ENCODE data around the gene TFCP2L1.
A peak's percentile ranks its signal among the peaks of the same experiment; 100 is the strongest.
"Not testable (repeated sequence)": the region's sequence is repeated elsewhere in the genome, so short reads cannot be mapped to it uniquely, and the experiment has no call there.

TFCP2L1 gene

DNA sequence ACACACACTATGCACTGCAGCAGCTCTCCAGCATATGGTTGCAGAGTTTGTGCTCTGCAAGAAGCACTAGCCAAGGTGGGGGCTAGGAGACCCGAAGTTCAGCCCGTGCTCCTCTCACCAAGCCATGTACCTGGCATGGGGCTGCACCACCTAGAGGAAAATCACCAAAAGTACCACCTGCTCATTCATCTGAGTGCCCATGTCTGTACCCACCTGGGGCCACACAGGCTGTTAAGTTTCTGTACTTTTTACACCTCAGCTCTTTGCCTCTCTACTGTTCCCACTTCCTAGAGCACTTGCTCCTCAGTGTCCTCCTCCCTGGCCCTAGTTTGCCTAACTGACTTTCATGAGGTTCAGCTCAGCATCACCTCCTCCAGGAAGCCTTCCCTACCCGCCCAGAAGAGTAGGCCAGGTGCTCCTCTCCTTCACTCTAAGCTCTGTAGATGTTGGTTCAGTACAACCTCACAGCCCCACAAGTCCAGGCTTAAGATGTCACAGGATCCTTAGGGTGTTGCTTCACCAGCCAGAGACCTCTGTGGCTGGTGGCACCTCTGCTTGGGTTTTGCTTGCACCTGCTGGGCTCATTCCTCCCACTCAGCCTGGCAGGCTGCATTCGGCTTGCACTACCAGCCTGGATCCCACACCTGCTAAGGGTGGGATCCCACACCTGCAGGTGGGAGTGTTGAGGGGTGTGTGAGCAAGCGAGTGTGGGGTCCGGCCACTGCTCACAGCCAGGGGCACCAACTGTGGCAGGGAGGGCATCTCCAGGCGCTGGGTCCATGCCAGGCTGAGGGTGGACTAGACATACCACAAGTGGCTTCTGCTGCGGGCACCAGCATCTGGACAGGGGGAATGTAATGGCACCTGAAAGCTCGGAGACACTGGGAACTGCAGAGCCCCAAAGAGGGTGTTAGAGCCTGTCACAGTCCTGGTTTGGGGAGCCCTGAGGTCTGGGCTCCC is 10.2 kb upstream of the TFCP2L1 start:
- DNase-seq, result no peak

DNA sequence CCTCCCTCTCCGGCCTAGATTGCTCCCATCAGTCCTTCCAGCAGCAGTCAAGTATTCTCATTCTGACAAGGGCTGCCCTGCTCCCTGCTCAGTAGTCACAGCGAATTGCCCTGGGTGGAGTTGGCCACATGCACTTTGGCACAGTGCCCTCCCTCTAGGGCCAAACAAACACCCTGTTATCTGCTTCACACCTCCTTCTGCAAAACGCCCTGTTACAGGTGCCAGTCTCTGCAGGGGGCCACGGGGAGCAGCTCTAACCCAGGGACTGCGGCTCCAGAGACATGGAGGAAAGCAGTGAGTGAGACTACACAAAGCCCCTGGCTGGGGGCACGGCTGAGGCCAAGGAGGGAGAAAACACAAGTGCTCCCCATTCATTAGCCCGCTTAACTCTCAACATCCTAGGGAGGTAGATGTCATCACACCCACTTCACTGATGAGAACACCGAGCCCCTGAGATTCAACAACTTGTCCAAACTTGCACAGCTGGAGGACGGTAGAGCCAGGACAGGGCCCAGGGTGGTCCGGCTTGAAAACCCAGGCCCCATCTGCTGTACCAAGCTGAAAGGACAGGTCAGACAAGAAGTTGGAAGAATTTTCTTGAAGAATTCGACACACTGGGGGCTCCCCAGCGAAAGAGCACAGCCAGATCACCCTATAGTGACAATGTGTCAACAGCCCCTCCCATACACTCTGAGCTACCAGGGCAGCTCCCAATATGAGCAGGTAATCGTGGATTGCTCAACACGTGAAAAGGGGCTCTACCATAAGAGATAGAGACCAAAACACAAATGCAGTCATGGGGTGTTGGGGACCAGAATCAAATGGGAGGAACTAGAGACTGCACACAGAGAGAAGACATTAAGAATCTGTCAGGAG is 8.7 kb upstream of the TFCP2L1 start:
- no peak for DNase-seq

DNA sequence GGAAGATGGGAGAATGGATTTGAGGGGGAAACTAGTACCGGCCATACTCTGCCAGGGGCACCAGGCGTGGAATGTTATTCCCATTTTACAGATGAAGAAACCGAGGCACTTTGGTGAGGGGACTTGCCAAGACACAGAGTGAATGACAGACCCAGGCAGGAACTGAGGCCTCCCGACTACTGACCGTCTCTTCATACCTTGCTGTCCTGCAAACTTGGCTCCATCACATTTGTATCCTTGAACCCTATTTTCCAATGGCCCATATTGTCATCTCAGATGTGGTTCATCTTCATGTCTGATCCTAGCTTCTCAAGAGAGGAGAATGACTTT is 6.2 kb upstream of the TFCP2L1 start:
- DNase-seq, result no peak

- DNase-seq, result no peak
Observed at GRCh38 chr2:121289271-121289670, 4.3 kb upstream of the TFCP2L1 start.

DNA sequence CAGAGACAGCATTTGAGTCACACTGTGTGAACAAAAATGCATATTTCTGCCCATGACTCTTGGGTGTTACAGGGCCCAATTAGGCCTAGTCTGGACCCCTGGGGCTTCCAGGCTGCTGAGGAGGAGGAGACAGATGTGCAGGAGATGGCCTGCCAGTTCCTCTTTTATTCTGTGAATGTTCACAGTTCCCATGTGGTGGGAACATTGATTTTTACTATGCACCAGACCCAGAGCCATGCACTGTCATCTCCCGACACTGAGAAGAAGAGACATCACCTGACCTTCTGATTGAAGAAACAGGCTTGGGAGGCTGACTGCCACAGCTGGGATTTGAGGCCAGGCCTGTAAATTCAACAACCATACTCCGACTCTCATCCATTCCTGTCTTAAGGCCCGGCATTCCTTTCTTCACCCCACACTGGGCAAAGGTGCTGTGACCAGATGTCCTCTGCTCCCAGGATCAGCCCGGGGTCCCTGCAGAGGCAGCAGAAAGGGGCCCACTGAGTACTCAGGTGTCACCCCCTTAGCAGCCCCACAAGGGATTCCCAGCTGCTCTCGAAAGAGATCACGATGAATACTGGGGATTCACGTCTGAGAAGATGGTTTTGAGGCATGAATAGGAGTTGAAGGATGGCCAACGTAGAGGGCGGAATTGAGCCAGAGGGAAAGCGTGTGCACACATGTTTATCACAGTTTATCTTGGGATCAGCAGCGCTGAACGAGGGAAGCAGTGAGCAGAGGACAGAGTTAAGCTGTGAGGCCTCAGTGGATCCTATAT is 3.6 kb upstream of the TFCP2L1 start:
- no peak for DNase-seq

- no peak for DNase-seq
Observed at GRCh38 chr2:121287956-121288355, 3.0 kb upstream of the TFCP2L1 start.

GRCh38 chr2:121287146-121287798 is 2.3 kb upstream of the TFCP2L1 start:
- peak in 1 of 2 donors; percentile 64 for DNase-seq

- DNase-seq, result no peak
Observed at GRCh38 chr2:121286506-121286905, 1.5 kb upstream of the TFCP2L1 start.

DNA sequence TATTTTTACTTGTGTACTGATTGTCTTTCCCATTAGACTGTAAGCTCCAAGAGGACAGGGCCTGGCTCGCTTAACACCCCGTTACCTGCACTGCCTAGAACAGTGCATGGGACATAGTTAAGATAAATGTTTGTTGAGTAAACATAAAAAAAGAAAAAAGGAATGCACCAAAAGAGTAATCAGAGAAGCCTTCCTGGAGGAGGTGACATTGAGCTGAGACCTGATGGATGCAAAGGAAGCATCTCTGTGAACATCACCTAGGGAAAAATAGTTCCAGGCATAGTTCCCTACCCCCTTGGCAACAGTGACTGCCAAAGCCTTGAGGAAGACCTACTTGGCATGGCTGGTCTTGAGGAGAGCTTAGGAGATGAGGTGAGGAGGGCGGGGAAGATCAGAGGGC is 924 bp upstream of the TFCP2L1 start:
- no peak for DNase-seq

GRCh38 chr2:121283670-121284462 is 1.1 kb downstream of the TFCP2L1 start:
- DNase-seq, result no peak

GRCh38 chr2:121282800-121283385 is 2.1 kb downstream of the TFCP2L1 start:
- DNase-seq, result no peak

DNA sequence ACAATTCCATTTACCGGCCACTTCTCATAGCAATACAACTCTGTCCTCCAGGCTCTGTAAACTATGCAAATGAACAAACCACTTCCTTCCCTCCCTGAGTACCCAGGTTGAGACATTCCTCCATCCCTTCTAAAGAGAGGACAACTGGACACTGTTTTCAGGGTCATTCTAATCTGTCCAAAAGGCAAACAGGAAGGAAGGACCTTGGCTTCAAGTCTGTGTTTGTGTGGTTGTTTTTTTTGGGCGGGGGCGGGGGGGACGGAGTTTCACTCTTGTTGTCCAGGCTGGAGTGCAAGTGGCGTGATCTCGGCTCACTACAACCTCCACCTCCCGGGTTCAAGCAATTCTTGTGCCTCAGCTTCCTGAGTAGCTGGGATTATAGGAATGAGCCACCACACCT is 3.3 kb downstream of the TFCP2L1 start:
- no peak for DNase-seq

DNA sequence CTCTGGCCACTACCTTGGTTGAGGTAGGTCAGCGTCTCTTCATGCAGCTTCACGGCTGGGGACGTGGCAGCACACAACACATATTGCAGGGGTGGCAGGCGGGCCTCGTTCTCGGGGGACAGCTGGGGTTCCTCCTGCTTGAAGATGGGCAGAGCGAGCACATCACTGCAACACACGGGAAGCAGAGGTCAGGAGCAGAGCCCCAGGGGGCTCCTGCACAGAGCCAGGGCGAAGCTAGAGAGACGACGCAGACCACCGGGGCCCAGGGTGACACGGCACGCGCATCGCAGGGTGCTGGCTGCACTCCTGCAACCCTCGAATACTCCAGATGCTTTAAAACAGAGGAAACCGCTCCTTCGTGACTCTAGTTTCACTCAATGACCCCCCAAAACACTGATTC is 3.9 kb downstream of the TFCP2L1 start:
- no peak for DNase-seq

DNA sequence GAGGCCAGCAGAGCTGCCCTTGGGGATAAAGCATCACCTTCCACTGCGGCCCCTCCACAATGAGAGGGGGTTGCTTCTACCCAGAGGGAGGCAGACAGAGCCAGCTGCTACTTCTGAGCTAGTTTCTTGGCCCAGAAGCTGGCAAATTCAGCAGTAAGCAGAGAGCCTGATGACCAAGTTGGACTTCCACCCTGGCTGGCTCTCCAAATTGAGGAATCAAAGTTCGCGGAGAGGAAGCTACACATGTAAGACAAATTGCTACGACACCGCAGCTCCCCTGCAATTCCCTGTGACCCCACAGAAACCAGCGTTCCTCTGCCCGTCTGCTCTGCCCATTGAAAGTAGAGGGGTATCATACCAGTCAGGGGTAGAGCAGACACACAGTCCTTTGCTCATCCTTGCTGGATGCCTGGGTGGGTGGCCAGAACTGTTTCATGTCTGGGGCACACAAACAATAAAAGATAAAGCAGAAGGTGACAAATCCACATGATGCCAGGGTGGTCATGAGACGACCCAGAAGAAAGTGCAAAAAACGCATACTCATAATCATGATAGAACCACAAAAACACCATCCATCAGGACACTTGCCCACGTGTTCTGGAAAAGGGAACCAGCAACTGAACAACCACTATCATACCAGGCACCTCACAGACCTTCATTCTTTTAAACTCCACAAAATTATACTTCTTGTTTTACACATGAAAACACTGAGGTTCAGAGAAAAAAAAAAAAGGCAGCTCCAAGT is 5.4 kb downstream of the TFCP2L1 start:
- no peak for DNase-seq

DNA sequence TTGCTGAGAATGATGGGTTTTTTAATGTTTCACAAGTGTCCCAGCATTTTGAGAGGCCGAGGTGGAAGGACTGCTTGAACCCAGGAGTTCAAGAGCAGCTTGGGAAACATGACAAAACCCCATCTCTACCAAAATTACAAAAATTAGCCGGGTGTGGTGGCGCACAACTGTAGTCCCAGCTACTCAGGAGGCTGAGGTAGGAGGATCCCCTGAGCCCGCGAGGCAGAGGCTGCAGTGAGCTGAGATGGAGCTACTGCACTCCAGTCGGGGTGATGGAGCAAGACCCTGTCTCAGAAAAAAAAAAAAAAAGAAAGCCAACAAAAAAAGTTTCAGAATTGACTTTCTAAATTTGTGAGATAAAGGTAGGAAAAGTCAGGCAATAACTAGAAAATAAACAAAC is 8.7 kb downstream of the TFCP2L1 start:
- DNase-seq, result no peak

DNA sequence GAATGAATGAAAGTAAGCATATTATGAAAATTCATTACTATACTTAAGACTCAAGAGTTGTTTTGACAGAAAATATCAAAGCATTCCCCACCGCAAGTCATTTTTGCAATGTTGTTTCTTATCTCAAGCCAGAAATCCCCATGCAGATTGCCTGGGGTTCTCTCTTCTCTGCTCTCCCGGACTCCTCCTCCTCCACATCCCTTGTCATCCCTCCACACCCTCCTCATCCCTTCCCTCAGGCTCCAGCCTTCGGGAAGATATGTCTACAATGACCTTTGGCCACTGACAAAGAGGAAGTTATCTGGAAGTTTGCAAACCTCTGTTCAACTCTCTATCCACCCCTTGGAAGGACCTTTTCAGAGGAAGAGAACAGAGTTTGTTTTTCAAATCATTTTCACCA is 11.9 kb downstream of the TFCP2L1 start:
- DNase-seq, result no peak

- no peak for DNase-seq
Observed at GRCh38 chr2:121272596-121272995, 12.4 kb downstream of the TFCP2L1 start.

DNA sequence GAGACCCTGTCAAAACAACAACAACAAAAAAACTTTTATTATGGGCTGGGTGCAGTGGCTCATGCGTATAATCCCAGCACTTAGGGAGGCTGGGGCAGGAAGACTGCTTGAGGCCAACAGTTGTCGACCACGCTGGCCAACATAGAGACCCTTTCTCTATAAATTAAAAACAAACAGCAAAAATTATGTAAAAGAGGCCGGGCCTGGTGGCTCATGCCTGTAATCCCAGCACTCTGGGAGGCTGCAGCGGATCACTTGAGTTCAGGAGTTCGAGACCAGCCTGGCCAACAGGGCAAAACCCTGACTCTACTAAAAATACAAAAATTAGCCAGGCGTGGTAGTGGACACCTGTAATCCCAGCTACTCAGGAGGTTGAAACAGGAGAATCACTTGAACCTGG is 15.6 kb downstream of the TFCP2L1 start:
- DNase-seq, result not testable (repeated sequence)

DNA sequence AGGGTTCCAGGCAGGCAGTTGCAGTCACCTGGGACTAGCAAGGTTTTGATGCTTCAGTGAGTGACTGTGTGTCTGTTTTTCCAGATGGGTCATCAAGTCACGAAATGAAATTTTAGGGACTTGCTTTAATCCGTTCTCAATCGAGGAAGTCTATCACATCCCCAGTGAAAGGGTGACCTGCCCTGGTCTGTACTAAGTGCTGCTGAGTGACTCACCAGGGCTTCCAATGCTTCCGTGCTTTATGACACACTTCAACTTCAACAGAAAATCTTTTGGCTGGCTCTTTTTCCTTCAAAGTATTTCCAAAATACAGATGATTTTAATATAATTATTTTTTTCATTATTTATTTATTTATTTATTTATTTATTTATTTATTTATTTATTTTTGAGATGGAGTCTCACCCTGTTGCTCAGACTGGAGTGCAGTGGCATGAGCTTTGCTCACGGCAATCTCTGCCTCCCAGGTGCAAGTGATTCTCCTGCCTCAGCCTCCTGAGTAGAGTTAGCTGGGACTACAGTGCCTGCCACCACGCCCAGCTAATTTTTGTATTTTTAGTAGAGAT is 18.4 kb downstream of the TFCP2L1 start:
- no peak for DNase-seq

- no peak for DNase-seq
Observed at GRCh38 chr2:121263996-121264715, 20.8 kb downstream of the TFCP2L1 start.
